K562 (cell line): ENCODE data around the gene CST6. TPM values are rescaled to one million over a fixed set of nuclear protein-coding genes. Genes with fewer than 3 reads are reported as not detected.

Experiments
- ATAC-seq: fragments of 200-7000 bp; cut with Tn5 transposase; 3 replicates; pipeline ENCODE4 v1.9.1; 2020; ENCODE audit warnings: moderate library complexity
- BruUV-seq: library from RNA; stranded (reverse); fragments of 400-500 nt; replicated peaks from 2 replicates; lab custom pipeline; 2021; lab: Mats Ljungman, UMichigan
- CTCF ChIA-PET: fragments of 300-600 bp; formaldehyde crosslinking; extraction: SDS; loops from one replicate; lab custom pipeline; 2021; ENCODE audit warnings: low intra/inter-chr PET ratio; lab: Yijun Ruan, JAX
- POLR2A ChIA-PET: fragments of 300-600, 350-650 bp; sonication (Branson Sonifier 250); formaldehyde crosslinking; extraction: SDS; loops from one replicate; lab custom pipeline; 2021; ENCODE audit warnings: antibody characterized with exemption, inconsistent platforms; lab: Yijun Ruan, JAX
- DNase-seq, 4 experiments: peaks; one replicate each; pipeline versions ENCODE4 v3.0.0 to v3.0.0-alpha.2; 2011 to 2018; ENCODE audit warnings: low spot score in 3 of 4, mixed read lengths in 3 of 4; ENCODE audit errors: extremely low read depth in 1 of 4
- FAIRE-seq: peaks from 2 replicates; lab custom pipeline; 2011; peaks lifted over from hg19 to GRCh38; lab: Jason Lieb, UNC
- H2AFZ ChIP-seq: 2 replicates; pipeline ENCODE4 v1.6.0; 2011; ENCODE audit warnings: low read depth, low read length, control low read depth, inconsistent platforms
- H3K27ac ChIP-seq: fragments of 200-600 bp; 3 replicates; pipeline ENCODE4 v1.8.0; 2011; ENCODE audit warnings: low read depth, mild to moderate bottlenecking, control low read depth, inconsistent platforms, low read length, moderate library complexity, mixed read lengths; ENCODE audit errors: extremely low read depth
- H3K27me3 ChIP-seq, 2 experiments: fragments of 300-600 bp in 1 of 2; 2 replicates in 1 of 2; 3 replicates in 1 of 2; pipeline versions ENCODE4 v1.6.0 to v1.8.0; 2011; ENCODE audit warnings: inconsistent platforms in 2 of 2, low read length in 2 of 2, mild to moderate bottlenecking in 1 of 2, mixed read lengths in 1 of 2, moderate library complexity in 1 of 2; ENCODE audit not compliant: control insufficient read depth in 2 of 2, insufficient read depth in 2 of 2
- H3K36me3 ChIP-seq: fragments of 300-600 bp; 3 replicates; pipeline ENCODE4 v1.8.0; 2011; ENCODE audit warnings: mild to moderate bottlenecking, low read length, inconsistent platforms; ENCODE audit not compliant: control insufficient read depth, insufficient read depth
- H3K4me1 ChIP-seq, 2 experiments: fragments of 200-600 bp in 1 of 2; replicated peaks in 1 of 2; 2 replicates in 1 of 2; 3 replicates in 1 of 2; pipeline versions ENCODE4 v1.5.1 to v1.8.0; 2011; ENCODE audit warnings: inconsistent platforms in 2 of 2, low read length in 2 of 2, mild to moderate bottlenecking in 1 of 2, mixed read lengths in 1 of 2, moderate library complexity in 1 of 2; ENCODE audit not compliant: control insufficient read depth in 2 of 2, insufficient read depth in 2 of 2
- H3K4me2 ChIP-seq: 2 replicates; pipeline ENCODE4 v1.6.1; 2011; ENCODE audit warnings: low read length, control low read depth, inconsistent platforms, mixed read lengths; ENCODE audit not compliant: insufficient read depth
- H3K4me3 ChIP-seq: fragments of 200-600 bp; sonication (generic), shearing (Covaris generic); 2 replicates; pipeline ENCODE4 v1.5.1; 2016; ENCODE audit warnings: control low read depth, inconsistent platforms
- H3K79me2 ChIP-seq: fragments of 200-600 bp; 3 replicates; pipeline ENCODE4 v1.8.0; 2011; ENCODE audit warnings: low read length, inconsistent platforms; ENCODE audit not compliant: control insufficient read depth, insufficient read depth
- H3K9ac ChIP-seq, 2 experiments: 2 replicates each; pipeline versions ENCODE4 v1.6.0 to v1.6.1; 2011; ENCODE audit warnings: low read depth in 2 of 2, low read length in 2 of 2, control low read depth in 1 of 2, inconsistent platforms in 1 of 2, mild to moderate bottlenecking in 1 of 2, mixed read lengths in 1 of 2; ENCODE audit not compliant: insufficient read depth in 1 of 2
- H3K9me1 ChIP-seq: one replicate; pipeline ENCODE4 v1.6.0; 2011; ENCODE audit warnings: inconsistent platforms, mild to moderate bottlenecking, low read length, moderate library complexity; ENCODE audit not compliant: control insufficient read depth, insufficient read depth
- H3K9me3 ChIP-seq: replicated peaks from 2 replicates; pipeline ENCODE4 v1.5.1; 2011; ENCODE audit warnings: low read depth, low read length, inconsistent platforms; ENCODE audit not compliant: control insufficient read depth, insufficient read depth
- H4K20me1 ChIP-seq: replicated peaks from 2 replicates; pipeline ENCODE4 v1.6.1; 2011; ENCODE audit warnings: low read length, inconsistent platforms, mixed read lengths; ENCODE audit not compliant: control insufficient read depth, insufficient read depth
- E2F3 ChIP-seq: fragments of 250-450 bp; sonication (Bioruptor Pico); IDR thresholded peaks from 2 replicates; pipeline ENCODE4 v1.4.0; 2020; ENCODE audit warnings: mild to moderate bottlenecking
- ZC3H4 ChIP-seq: sonication (generic); formaldehyde crosslinking; IDR thresholded peaks from 2 replicates; pipeline ENCODE4 v1.9.0; 2021; ENCODE audit warnings: missing genetic modification reagents, borderline replicate concordance
- WGBS: fragments of 100-300 bp; shearing (Covaris generic); methylation state at CpG from one replicate; pipeline ENCODE4 v1.1.6; 2016; ENCODE audit warnings: low coverage, mixed read lengths; ENCODE audit not compliant: insufficient coverage; ENCODE audit errors: missing lambda C conversion rate; 5-methylcytosine and 5-hydroxymethylcytosine counted together
- in situ Hi-C: fragments of 300-500 bp; cut with MboI; formaldehyde crosslinking; loops from 4 replicates; pipeline ENCODE4 v1.15.0; 2018; ENCODE audit warnings: inconsistent platforms, mixed read lengths
- intact Hi-C: fragments of 100-400 bp; cut with micrococcal nuclease; formaldehyde crosslinking; loops from 2 replicates; pipeline ENCODE4 v1.14.2; 2022
- polyA plus RNA-seq, 8 experiments: library from polyadenylated mRNA; depleted of rRNA in 4 of 8; stranded (reverse) in 5 of 8; unstranded in 3 of 8; fragments of >200 nt; fragmentation: Nextera tagmentation in 2 of 8; fragmentation: Illumina TruSeq in 1 of 8; extraction: Ambion mirVana in 2 of 8; extraction: Trizol in 1 of 8; gene quantifications; 2 replicates each; pipeline versions ENCODE4 v1.2.1 to v1.2.3, GENCODE V29; 2011 to 2014; ENCODE audit warnings: inconsistent platforms in 1 of 8, missing spikeins in 1 of 8
- total RNA-seq, 7 experiments: library from RNA; depleted of rRNA in 6 of 7; stranded (reverse); fragments of >200 nt in 6 of 7; fragmentation: Illumina TruSeq in 2 of 7; extraction: Trizol in 2 of 7; gene quantifications; 2 replicates each; pipeline versions ENCODE4 v1.2.1 to v1.2.3, GENCODE V29; 2011 to 2021; ENCODE audit warnings: low replicate concordance in 1 of 7
- TF ChIP-seq, protein P1 (sequence below): fragments of 250-450 bp; sonication (Bioruptor Pico); IDR thresholded peaks from 2 replicates; pipeline ENCODE4 v1.5.0; 2021; ENCODE audit warnings: mild to moderate bottlenecking, moderate library complexity
- TF ChIP-seq, protein P2 (sequence below), 2 experiments: fragments of 250-450 bp in 1 of 2; fragments of 450-650 bp in 1 of 2; sonication (Bioruptor Pico) in 1 of 2; IDR thresholded peaks; 2 replicates each; pipeline versions ENCODE4 v1.6.1 to v1.8.0; 2016 to 2021; ENCODE audit warnings: mild to moderate bottlenecking in 2 of 2, moderate library complexity in 2 of 2, missing compliant biosample characterization in 1 of 2, missing genetic modification characterization in 1 of 2

The CST6 gene
- total and polyA plus RNA-seq, 9 of the 15 experiments (the other 6 are each of a cell fraction or from before 2014, with no cell fraction given): not detected

DNA sequence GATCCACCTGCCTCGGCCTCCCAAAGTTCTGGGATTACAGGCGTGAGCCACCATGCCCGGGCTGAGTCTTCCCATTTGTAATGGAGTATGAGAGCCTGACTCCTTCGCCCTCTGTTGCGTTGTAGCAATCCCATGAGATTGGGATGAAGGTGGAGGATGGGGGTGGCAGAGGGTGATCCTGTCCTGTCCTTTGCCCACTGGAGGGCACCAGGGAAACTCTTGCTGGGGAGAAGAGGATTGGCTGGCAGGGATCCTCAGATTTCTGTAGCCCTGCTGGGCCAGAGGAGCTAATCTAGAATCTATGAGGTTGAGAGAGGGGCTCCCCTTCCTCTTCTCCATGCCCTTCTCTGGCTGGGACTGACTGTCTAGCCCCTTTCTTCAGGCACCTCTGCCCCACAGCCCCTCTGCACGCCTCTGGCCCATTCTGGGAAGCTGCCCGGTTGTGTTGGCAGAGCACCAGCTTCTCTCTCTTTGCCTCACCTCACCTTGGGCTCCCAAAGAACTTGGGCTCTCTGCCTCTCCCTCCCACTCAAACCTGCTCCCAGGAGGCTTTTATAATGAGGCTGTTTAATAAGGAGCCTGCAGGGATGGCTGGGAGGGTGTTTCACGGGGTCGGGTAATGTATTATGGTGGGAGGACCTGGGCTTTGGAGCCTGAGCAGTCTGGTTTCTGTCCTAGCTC lies 24.0 kb downstream of the CST6 start (continued):
- TF ChIP-seq, protein P1, sequence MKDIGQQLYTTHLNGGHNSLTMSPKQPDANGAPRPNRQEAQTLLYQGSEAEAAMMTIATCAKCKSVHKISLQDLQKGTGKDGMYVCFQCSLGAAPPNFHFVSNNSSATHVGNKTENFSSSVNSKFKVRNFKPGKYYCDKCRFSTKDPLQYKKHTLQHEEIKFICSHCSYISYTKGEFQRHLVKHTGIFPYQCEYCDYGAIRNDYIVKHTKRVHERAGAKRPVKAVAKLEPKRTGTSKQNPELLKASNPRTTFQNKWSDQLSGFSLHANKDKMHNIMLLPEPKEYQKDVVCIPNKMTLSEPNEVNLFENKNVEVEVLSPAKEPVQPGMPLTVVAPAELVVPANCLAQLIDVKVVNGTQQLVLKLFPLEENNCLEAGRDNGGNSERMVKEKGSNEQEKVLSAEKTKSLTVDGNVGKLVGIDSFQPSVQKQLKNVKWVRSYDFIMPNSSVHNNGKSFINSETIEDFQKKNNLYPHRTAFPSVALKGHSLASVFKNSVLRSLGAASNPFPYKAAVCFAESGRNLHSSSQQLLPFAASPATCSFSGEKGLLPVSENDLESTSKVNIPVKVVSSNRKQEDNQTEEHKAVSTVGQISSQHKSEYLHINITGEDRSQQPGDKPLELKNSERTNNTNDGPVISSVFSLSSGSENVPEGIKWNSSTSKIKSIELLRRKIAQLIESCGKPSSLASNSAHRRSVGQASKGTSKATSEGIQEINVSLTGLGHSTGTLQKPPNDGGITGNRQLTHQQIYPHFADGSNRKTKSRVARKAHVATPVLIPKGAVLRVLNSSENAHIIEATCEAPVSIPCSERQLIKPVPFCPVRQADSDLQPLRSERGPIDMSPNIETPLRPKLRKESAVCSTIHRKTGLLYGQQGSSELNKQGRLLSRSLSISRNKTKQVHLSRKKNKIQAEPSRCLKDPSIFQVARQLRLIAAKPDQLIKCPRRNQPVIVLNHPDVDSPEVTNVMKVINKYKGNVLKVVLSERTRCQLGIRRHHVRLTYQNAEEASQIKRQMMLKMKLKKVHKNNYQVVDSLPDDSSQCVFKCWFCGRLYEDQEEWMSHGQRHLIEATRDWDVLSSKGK (CRISPR knock-in tag): no peak
- TF ChIP-seq E2F3: no peak
- TF ChIP-seq, protein P2, sequence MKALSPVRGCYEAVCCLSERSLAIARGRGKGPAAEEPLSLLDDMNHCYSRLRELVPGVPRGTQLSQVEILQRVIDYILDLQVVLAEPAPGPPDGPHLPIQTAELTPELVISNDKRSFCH (CRISPR knock-in tag; IDR thresholded peaks at IDR 0.05): no peak
- TF ChIP-seq, protein P2 (tag; IDR thresholded peaks at IDR 0.05): no peak

DNA sequence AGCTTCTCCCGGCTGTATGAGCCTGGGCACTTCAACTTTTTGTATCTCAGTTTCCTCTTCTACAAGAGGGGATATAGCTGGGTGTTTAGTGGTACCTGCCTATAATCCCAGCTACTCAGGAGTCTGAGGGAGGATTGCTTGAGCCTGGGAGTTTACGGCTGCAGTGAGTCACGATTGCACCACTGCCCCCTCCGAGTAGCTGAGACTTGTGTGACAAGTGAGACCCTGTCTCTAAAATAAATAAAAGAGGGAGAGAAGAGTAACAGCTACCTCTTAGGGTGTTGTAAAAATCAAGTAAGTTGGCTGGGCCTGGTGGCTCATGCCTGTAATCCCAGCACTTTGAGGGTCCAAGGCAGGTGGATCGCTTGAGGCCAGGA lies 24.5 kb downstream of the CST6 start:
- Histone ChIP-seq H3K4me3 (no peak overlapping the region), H3K27me3 (peaks cover 2 to 9% of the 10 kb centered on the region in 2 experiments; a peak in 4 of 5 replicates), H2AFZ (no peak overlapping the region), H3K4me1 (no peaks in the 10 kb centered on the region), H3K9ac (no peak overlapping the region), H3K36me3 (no peaks in the 10 kb centered on the region), H3K4me2 (no peak overlapping the region), H3K79me2 (no peaks in the 10 kb centered on the region), H3K9me1 (no peaks in the 10 kb centered on the region), H3K27ac (no peak overlapping the region), H3K9me3 (peaks cover 3% of the 10 kb centered on the region; the same call in 1 of the 2 replicates), H4K20me1 (no peaks in the 10 kb centered on the region)
- ChIA-PET CTCF (no interaction called here), POLR2A (interaction anchor here (0.5 to 1.5 kb wide), 3 partner anchors 10 to 118 kb away, joined by 3 read pairs; partner anchors contain the start of genes CATSPER1 and SF3B2)
- DNase-seq (no peak), ATAC-seq (no peak), FAIRE-seq (no peak)
- intact Hi-C loops (no loop called here), in situ Hi-C loops (no loop called here)
- WGBS: 25% methylated on average over 5 of the region's 5 CpGs
- TF ChIP-seq ZC3H4 (CRISPR knock-in tag): no peak
- no TSS peak for BruUV-seq
